Upper lobe of left lung (tissue), 6 donors: ENCODE data around the gene EMX1. TPM values are rescaled to one million over a fixed set of nuclear protein-coding genes. Genes with fewer than 3 reads are reported as not detected.
A peak's percentile ranks its signal among the peaks of the same experiment; 100 is the strongest.

Experiments used
- ATAC-seq, 2 donors: fragments of 200-7000 bp; cut with Tn5 transposase; one replicate each; pipeline ENCODE4 v1.9.1; 2022; ENCODE audit warnings: mild to moderate bottlenecking in 2 of 2, moderate library complexity in 2 of 2; ENCODE audit not compliant: low FRiP score in 2 of 2
- DNase-seq, 2 donors: peaks; one replicate each; pipeline ENCODE4 v3.0.0-alpha.2; 2019 to 2020
- H3K27ac ChIP-seq, 4 donors: fragments of 200-600 bp; sonication (generic); one replicate each; pipeline ENCODE4 v1.5.1; 2016 to 2019
- H3K27me3 ChIP-seq, 4 donors: fragments of 200-600 bp; sonication (generic); one replicate each; pipeline ENCODE4 v1.5.1; 2017 to 2019
- H3K36me3 ChIP-seq, 4 donors: fragments of 200-600 bp; sonication (generic); one replicate each; pipeline ENCODE4 v1.5.1; 2016 to 2019
- H3K4me1 ChIP-seq, 4 donors: fragments of 200-600 bp; sonication (generic); one replicate each; pipeline ENCODE4 v1.5.1; 2018 to 2019
- H3K4me3 ChIP-seq, 4 donors: fragments of 200-600 bp; sonication (generic); one replicate each; pipeline ENCODE4 v1.5.1; 2017 to 2019; ENCODE audit warnings: mild to moderate bottlenecking in 2 of 4, moderate library complexity in 1 of 4
- H3K9me3 ChIP-seq, 4 donors: fragments of 200-600 bp; sonication (generic); one replicate each; pipeline ENCODE4 v1.5.1; 2018 to 2019
- EP300 ChIP-seq, 4 donors: sonication (generic); formaldehyde crosslinking; IDR thresholded peaks; one replicate each; pipeline ENCODE4 v1.5.1; 2017; ENCODE audit warnings: antibody characterized with exemption in 4 of 4, control low read depth in 2 of 4
- POLR2A ChIP-seq, 4 donors: fragments of 450-650 bp; IDR thresholded peaks; one replicate each; pipeline ENCODE4 v1.5.1; 2016 to 2017; ENCODE audit warnings: antibody characterized with exemption in 4 of 4, mild to moderate bottlenecking in 2 of 4
- POLR2AphosphoS5 ChIP-seq, 2 donors: sonication (generic); formaldehyde crosslinking; IDR thresholded peaks; one replicate each; pipeline ENCODE4 v1.5.1; 2017; ENCODE audit warnings: antibody characterized with exemption in 2 of 2
- WGBS, 2 donors: methylation state at CpG; one replicate each; pipeline ENCODE4 v1.1.5; 2017 to 2018; 5-methylcytosine and 5-hydroxymethylcytosine counted together
- total RNA-seq, 6 donors: library from RNA; depleted of rRNA in 4 of 6; stranded (reverse); fragments of >200 nt in 4 of 6; gene quantifications; one replicate each; pipeline versions ENCODE4 v1.1.0 to v1.2.1, GENCODE V29; 2016 to 2021
- TF ChIP-seq, protein P1 (sequence below), 6 experiments: fragments of 450-650 bp in 4 of 6; fragments of 200-600 bp in 2 of 6; sonication (generic) in 2 of 6; IDR thresholded peaks; one replicate each; pipeline ENCODE4 v1.5.1; 2016 to 2019; ENCODE audit warnings: antibody characterized with exemption in 6 of 6
- donor health status: DM: no; HTN: no; CAD: no; lungs with moderate emphysema.
- donor health status: DM: no; HTN: yes; CAD: no; lungs with severe emphysema.

The EMX1 gene
- total RNA-seq, 6 donors from 2014 or later = not detected

- Histone ChIP-seq H3K27me3 (peaks cover 0 to 2% (median 0%) of the 10 kb centered on the region in 4 donors), H3K9me3 (no peaks in the 10 kb centered on the region), H3K36me3 (no peaks in the 10 kb centered on the region), H3K27ac (no peak overlapping the region), H3K4me3 (no peak overlapping the region), H3K4me1 (no peaks in the 10 kb centered on the region)
- ATAC-seq (no peak), DNase-seq (no peak)
- 83 to 92% methylated on average over 4 of the region's 4 CpGs for WGBS, 2 donors
- no peak for TF ChIP-seq EP300 (IDR thresholded peaks at IDR 0.05)
- TF ChIP-seq POLR2A (IDR thresholded peaks at IDR 0.05) = no peak
- TF ChIP-seq, protein P1, sequence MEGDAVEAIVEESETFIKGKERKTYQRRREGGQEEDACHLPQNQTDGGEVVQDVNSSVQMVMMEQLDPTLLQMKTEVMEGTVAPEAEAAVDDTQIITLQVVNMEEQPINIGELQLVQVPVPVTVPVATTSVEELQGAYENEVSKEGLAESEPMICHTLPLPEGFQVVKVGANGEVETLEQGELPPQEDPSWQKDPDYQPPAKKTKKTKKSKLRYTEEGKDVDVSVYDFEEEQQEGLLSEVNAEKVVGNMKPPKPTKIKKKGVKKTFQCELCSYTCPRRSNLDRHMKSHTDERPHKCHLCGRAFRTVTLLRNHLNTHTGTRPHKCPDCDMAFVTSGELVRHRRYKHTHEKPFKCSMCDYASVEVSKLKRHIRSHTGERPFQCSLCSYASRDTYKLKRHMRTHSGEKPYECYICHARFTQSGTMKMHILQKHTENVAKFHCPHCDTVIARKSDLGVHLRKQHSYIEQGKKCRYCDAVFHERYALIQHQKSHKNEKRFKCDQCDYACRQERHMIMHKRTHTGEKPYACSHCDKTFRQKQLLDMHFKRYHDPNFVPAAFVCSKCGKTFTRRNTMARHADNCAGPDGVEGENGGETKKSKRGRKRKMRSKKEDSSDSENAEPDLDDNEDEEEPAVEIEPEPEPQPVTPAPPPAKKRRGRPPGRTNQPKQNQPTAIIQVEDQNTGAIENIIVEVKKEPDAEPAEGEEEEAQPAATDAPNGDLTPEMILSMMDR (IDR thresholded peaks at IDR 0.05) = no peak
- no peak for TF ChIP-seq POLR2AphosphoS5 (IDR thresholded peaks at IDR 0.05)
Measured at GRCh38 chr2:72932805-72933204, 15.5 kb downstream of the EMX1 start.

DNA sequence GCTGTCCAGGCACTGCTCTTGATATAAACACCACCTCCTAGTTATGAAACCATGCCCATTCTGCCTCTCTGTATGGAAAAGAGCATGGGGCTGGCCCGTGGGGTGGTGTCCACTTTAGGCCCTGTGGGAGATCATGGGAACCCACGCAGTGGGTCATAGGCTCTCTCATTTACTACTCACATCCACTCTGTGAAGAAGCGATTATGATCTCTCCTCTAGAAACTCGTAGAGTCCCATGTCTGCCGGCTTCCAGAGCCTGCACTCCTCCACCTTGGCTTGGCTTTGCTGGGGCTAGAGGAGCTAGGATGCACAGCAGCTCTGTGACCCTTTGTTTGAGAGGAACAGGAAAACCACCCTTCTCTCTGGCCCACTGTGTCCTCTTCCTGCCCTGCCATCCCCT is 15.9 kb downstream of the EMX1 start:
- no peaks in the 10 kb centered on the region for H3K9me3 ChIP-seq
- no peaks in the 10 kb centered on the region for H3K36me3 ChIP-seq
- H3K4me3 ChIP-seq = no peak overlapping the region
- DNase-seq (no peak), ATAC-seq (no peak)
- 87 to 91% methylated on average over 5 of the region's 5 CpGs for WGBS, 2 donors
- no peak overlapping the region for H3K27ac ChIP-seq
- TF ChIP-seq POLR2A (IDR thresholded peaks at IDR 0.05) (no peak), EP300 (IDR thresholded peaks at IDR 0.05) (no peak), POLR2AphosphoS5 (IDR thresholded peaks at IDR 0.05) (no peak)
- TF ChIP-seq, protein P1 (IDR thresholded peaks at IDR 0.05) = no peak
- no peaks in the 10 kb centered on the region for H3K27me3 ChIP-seq
- H3K4me1 ChIP-seq = no peaks in the 10 kb centered on the region

GRCh38 chr2:72933646-72934151 is 16.4 kb downstream of the EMX1 start:
- 79 to 80% methylated on average over 8 to 12 of the region's 12 CpGs for WGBS, 2 donors
- Histone ChIP-seq H3K27ac (no peak overlapping the region), H3K27me3 (no peaks in the 10 kb centered on the region), H3K9me3 (no peaks in the 10 kb centered on the region), H3K4me1 (no peaks in the 10 kb centered on the region), H3K4me3 (no peak overlapping the region), H3K36me3 (no peaks in the 10 kb centered on the region)
- no peak for TF ChIP-seq POLR2AphosphoS5 (IDR thresholded peaks at IDR 0.05)
- TF ChIP-seq POLR2A (IDR thresholded peaks at IDR 0.05) = no peak
- TF ChIP-seq EP300 (IDR thresholded peaks at IDR 0.05) = no peak
- TF ChIP-seq, protein P1 (IDR thresholded peaks at IDR 0.05) = no peak
- DNase-seq = peak in 1 of 2 donors; percentile 66
- no peak for ATAC-seq

DNA sequence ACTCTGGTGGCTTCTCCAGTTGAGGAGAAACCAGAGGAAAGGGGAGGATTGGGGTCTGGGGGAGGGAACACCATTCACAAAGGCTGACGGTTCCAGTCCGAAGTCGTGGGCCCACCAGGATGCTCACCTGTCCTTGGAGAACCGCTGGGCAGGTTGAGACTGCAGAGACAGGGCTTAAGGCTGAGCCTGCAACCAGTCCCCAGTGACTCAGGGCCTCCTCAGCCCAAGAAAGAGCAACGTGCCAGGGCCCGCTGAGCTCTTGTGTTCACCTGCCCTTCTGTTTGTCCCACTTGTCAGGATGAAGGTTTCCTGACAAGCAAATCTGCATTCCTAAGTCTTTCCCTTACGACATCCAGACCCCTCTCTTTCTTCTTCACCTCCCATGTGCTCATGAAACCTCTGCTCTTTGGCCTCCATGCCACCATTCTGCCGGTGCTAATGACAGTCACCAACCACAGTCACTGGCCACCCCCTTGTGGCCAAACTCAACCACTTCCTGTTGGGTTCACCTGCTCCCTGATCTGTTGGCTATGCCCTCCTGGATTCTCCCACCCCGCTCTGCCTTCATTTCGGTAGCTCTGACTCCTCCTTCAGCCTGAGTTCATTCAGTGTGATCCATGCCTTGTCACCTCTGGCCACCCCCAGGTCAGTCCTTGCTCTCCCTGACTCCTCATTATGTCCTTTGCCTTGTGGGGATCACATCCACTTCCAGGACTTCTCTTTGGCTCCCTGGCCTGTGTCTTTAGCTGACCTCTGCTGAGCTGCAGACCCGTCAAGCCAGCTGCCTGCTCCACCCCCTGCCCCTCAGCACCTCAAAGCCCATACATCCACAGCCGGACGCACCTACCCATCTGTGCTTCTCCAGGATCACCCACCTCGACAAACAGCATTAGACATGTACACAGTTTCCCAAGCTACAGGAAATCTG is 17.6 kb downstream of the EMX1 start:
- 71 to 79% methylated on average over 10 to 14 of the region's 14 CpGs for WGBS, 2 donors
- no peaks in the 10 kb centered on the region for H3K4me1 ChIP-seq
- H3K9me3 ChIP-seq = no peaks in the 10 kb centered on the region
- DNase-seq (no peak), ATAC-seq (no peak)
- no peak overlapping the region for H3K4me3 ChIP-seq
- H3K36me3 ChIP-seq = no peaks in the 10 kb centered on the region
- H3K27me3 ChIP-seq = no peaks in the 10 kb centered on the region
- no peak overlapping the region for H3K27ac ChIP-seq
- TF ChIP-seq, protein P1 (IDR thresholded peaks at IDR 0.05) = peak in 3 of 6 experiments; percentile 24 to 37 (median 31)
- TF ChIP-seq POLR2AphosphoS5 (IDR thresholded peaks at IDR 0.05) = no peak
